SK-N-MC (cell line): ENCODE results near the gene IL15RA.

Source experiments
- EZH2 ChIP-seq: fragments of 200-600 bp; sonication (generic); IDR thresholded peaks from one replicate; pipeline ENCODE4 v1.6.1; 2017; ENCODE audit warnings: antibody characterized with exemption
- POLR2AphosphoS5 ChIP-seq: IDR thresholded peaks from 2 replicates; pipeline ENCODE4 v1.6.1; 2012; ENCODE audit warnings: mild to moderate bottlenecking, low read depth, low read length, borderline replicate concordance

DNA sequence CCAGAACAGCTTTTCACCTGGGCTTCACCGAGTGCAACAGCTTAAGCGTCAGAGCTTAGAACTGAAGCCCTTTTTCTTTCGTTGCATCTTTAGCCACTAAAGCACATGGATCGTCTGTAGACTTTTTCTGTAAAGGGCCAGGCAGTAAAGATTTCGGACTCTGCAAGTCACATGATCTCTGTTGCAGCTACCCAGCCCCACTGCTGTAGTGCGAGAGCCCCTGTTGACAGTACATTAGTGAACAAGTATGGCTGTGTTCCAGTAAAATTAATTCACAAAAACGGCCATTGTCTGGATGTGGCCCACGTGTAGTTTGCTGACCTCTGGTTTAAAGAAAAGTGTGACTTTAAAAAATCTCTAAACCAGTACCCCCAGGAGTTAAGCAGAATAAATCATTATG lies 47.9 kb downstream of the IL15RA start:
- TF ChIP-seq POLR2AphosphoS5 = no peak
- no peak for TF ChIP-seq EZH2
